SK-N-SH (cell line): ENCODE results near the gene DNAJC17.

ENCODE experiments used
- FOSL2 ChIP-seq: IDR thresholded peaks from 2 replicates; pipeline ENCODE4 v1.4.0; 2012; ENCODE audit warnings: low read depth, mild to moderate bottlenecking, moderate library complexity, borderline replicate concordance
- SIN3A ChIP-seq: IDR thresholded peaks from 2 replicates; pipeline ENCODE4 v1.6.1; 2012; ENCODE audit warnings: low read depth, mild to moderate bottlenecking, low read length, moderate library complexity, borderline replicate concordance
- TF ChIP-seq, protein P1 (sequence below): fragments of 200-600 bp; sonication (generic); IDR thresholded peaks from 2 replicates; pipeline ENCODE4 v1.6.1; 2017; ENCODE audit warnings: antibody characterized with exemption, mild to moderate bottlenecking, moderate library complexity

GRCh38 chr15:40716165-40716564 is 91.1 kb downstream of the DNAJC17 start:
- TF ChIP-seq, protein P1, sequence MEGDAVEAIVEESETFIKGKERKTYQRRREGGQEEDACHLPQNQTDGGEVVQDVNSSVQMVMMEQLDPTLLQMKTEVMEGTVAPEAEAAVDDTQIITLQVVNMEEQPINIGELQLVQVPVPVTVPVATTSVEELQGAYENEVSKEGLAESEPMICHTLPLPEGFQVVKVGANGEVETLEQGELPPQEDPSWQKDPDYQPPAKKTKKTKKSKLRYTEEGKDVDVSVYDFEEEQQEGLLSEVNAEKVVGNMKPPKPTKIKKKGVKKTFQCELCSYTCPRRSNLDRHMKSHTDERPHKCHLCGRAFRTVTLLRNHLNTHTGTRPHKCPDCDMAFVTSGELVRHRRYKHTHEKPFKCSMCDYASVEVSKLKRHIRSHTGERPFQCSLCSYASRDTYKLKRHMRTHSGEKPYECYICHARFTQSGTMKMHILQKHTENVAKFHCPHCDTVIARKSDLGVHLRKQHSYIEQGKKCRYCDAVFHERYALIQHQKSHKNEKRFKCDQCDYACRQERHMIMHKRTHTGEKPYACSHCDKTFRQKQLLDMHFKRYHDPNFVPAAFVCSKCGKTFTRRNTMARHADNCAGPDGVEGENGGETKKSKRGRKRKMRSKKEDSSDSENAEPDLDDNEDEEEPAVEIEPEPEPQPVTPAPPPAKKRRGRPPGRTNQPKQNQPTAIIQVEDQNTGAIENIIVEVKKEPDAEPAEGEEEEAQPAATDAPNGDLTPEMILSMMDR: no peak
- TF ChIP-seq FOSL2 (no peak), SIN3A (no peak)
